Fibroblast of villous mesenchyme (primary cell): Measurements from ENCODE around the gene TMPRSS13. TPM values are rescaled to one million over a fixed set of nuclear protein-coding genes. Genes with fewer than 3 reads are reported as not detected.
"Not testable (repeated sequence)": the region's sequence is repeated elsewhere in the genome, so short reads cannot be mapped to it uniquely, and the experiment has no call there.

ENCODE experiments used
- DNase-seq: peaks from one replicate; pipeline ENCODE4 v3.0.0-alpha.2; 2010; ENCODE audit warnings: low read depth
- H3K4me3 ChIP-seq: 2 replicates; pipeline ENCODE4 v1.5.1; 2011; ENCODE audit warnings: low read depth, mild to moderate bottlenecking, low read length
- CTCF ChIP-seq: IDR thresholded peaks from 2 replicates; pipeline ENCODE4 v1.5.1; 2012; ENCODE audit warnings: low read depth, mild to moderate bottlenecking, low read length; ENCODE audit not compliant: insufficient read depth
- total RNA-seq: library from RNA; depleted of rRNA; stranded (reverse); fragments of >200 nt; gene quantifications from 2 replicates; pipeline ENCODE4 v1.2.3, GENCODE V29; 2012

Gene TMPRSS13
- total RNA-seq, 1 donor: not detected

- TF ChIP-seq CTCF: no peak
- no peak overlapping the region for H3K4me3 ChIP-seq
- no peak for DNase-seq
Measured at GRCh38 chr11:117868815-117869561, 60.2 kb downstream of the TMPRSS13 start.

GRCh38 chr11:117868088-117868487 lies 61.1 kb downstream of the TMPRSS13 start:
- no peak for TF ChIP-seq CTCF
- no peak for DNase-seq
- H3K4me3 ChIP-seq: no peak overlapping the region

- no peak overlapping the region for H3K4me3 ChIP-seq
- DNase-seq: no peak
- TF ChIP-seq CTCF: no peak
Measured at GRCh38 chr11:117866526-117866925, 62.7 kb downstream of the TMPRSS13 start.

- not testable (repeated sequence) for DNase-seq, H3K4me3 ChIP-seq
Measured at GRCh38 chr11:117865546-117865945, 63.7 kb downstream of the TMPRSS13 start.

- no peak for DNase-seq
- TF ChIP-seq CTCF: no peak
- H3K4me3 ChIP-seq: no peak overlapping the region
Measured at GRCh38 chr11:117863383-117863782, 65.8 kb downstream of the TMPRSS13 start.

- H3K4me3 ChIP-seq: no peak overlapping the region
- no peak for TF ChIP-seq CTCF
- DNase-seq: no peak
Measured at GRCh38 chr11:117862753-117863152, 66.4 kb downstream of the TMPRSS13 start.

- no peak for TF ChIP-seq CTCF
- DNase-seq: no peak
- no peak overlapping the region for H3K4me3 ChIP-seq
Measured at GRCh38 chr11:117862019-117862725, 67.0 kb downstream of the TMPRSS13 start.
